Middle frontal gyrus (tissue), 1 donor: ENCODE data around the gene TARS2.

Experiments used
- DNase-seq: peaks from one replicate; pipeline ENCODE4 v3.0.0-alpha.2; 2015; ENCODE audit warnings: low spot score; ENCODE audit errors: extremely low spot score

The TARS2 gene

GRCh38 chr1:150507912-150508864 is 21.0 kb downstream of the TARS2 start, which contains the start of gene ECM1:
Gene ECM1, plus strand, starts transcription at chr1:150508109. Its CDS starts 101 bp downstream, at chr1:150508210.
- DNase-seq = no peak

- DNase-seq = no peak
These were observed 21.8 kb downstream of the TARS2 start for GRCh38 chr1:150508982-150509381.

- DNase-seq = no peak
These were observed 24.3 kb downstream of the TARS2 start for GRCh38 chr1:150511551-150511950.

GRCh38 chr1:150511985-150512660 is 24.9 kb downstream of the TARS2 start:
- no peak for DNase-seq

GRCh38 chr1:150512846-150513245 is 25.6 kb downstream of the TARS2 start:
- no peak for DNase-seq

GRCh38 chr1:150513351-150513791 is 26.2 kb downstream of the TARS2 start:
- DNase-seq = no peak

GRCh38 chr1:150514260-150514659 is 27.0 kb downstream of the TARS2 start:
- no peak for DNase-seq

GRCh38 chr1:150514913-150515327 is 27.7 kb downstream of the TARS2 start:
- no peak for DNase-seq

- DNase-seq = peak; percentile 94
These were observed 28.3 kb downstream of the TARS2 start, which contains the start of gene FALEC for GRCh38 chr1:150515328-150516049. Gene FALEC, plus strand, starts transcription at chr1:150515752.

GRCh38 chr1:150516050-150516591 is 28.9 kb downstream of the TARS2 start:
- no peak for DNase-seq

- no peak for DNase-seq
These were observed 29.4 kb downstream of the TARS2 start for GRCh38 chr1:150516616-150517015.

- DNase-seq = no peak
These were observed 34.2 kb downstream of the TARS2 start for GRCh38 chr1:150521196-150521968.

- no peak for DNase-seq
These were observed 38.1 kb downstream of the TARS2 start for GRCh38 chr1:150525348-150525747.

GRCh38 chr1:150528196-150528595 is 41.0 kb downstream of the TARS2 start:
- DNase-seq = no peak

- no peak for DNase-seq
These were observed 41.8 kb downstream of the TARS2 start for GRCh38 chr1:150529017-150529416.

- no peak for DNase-seq
These were observed 43.4 kb downstream of the TARS2 start for GRCh38 chr1:150530491-150531159.

GRCh38 chr1:150532860-150533259 is 45.6 kb downstream of the TARS2 start:
- DNase-seq = no peak

- DNase-seq = no peak
These were observed 46.8 kb downstream of the TARS2 start for GRCh38 chr1:150534002-150534401.

- no peak for DNase-seq
These were observed 48.5 kb downstream of the TARS2 start for GRCh38 chr1:150535511-150536287.
